ENCODE measurements around the gene OR51E2. TPM values are rescaled to one million over a fixed set of nuclear protein-coding genes. Genes with fewer than 3 reads are reported as not detected.

Gene OR51E2
- total and polyA plus RNA-seq, 7 donors: 0.63 to 24.8 (median 2.5) TPM; not detected in 2

GRCh38 chr11:4680341-4680740 is 17.3 kb downstream of the OR51E2 start:
- WGBS, 2 donors: 11 to 34% methylated on average over 3 of the region's 3 CpGs

GRCh38 chr11:4677948-4678347 is 19.7 kb downstream of the OR51E2 start:
- no peaks in the 10 kb centered on the region for H3K27me3 ChIP-seq
- WGBS, 2 donors: 25 to 59% methylated on average over 2 of the region's 2 CpGs
- H3K27ac ChIP-seq: no peak overlapping the region
- H3K36me3 ChIP-seq: no peaks in the 10 kb centered on the region
- H3K9me3 ChIP-seq: no peaks in the 10 kb centered on the region
- TF ChIP-seq POLR2AphosphoS5 (IDR thresholded peaks at IDR 0.05) (peak; percentile 23 to 83 (median 58)), CTCF (IDR thresholded peaks at IDR 0.05) (no peak), EP300 (IDR thresholded peaks at IDR 0.05) (peak in 1 of 4 donors; percentile 53)
- no peak overlapping the region for H3K4me3 ChIP-seq
- peaks cover 0 to 20% (median 12%) of the 10 kb centered on the region in 4 donors for H3K4me1 ChIP-seq
- intact Hi-C loops (cut with DNase I): no loop called here
- no peak for DNase-seq

More at GRCh38 chr11:4680341-4680740, 17.3 kb downstream of the OR51E2 start:
- DNase-seq: no peak
- Histone ChIP-seq H3K4me3 (no peak overlapping the region), H3K27ac (no peak overlapping the region), H3K27me3 (no peaks in the 10 kb centered on the region), H3K9me3 (no peaks in the 10 kb centered on the region), H3K36me3 (no peaks in the 10 kb centered on the region), H3K4me1 (peaks cover 0 to 15% (median 10%) of the 10 kb centered on the region in 4 donors)
- intact Hi-C loops (cut with DNase I): no loop called here
- no peak for TF ChIP-seq CTCF (IDR thresholded peaks at IDR 0.05)
- no peak for TF ChIP-seq POLR2A (IDR thresholded peaks at IDR 0.05)
- no peak for TF ChIP-seq POLR2AphosphoS5 (IDR thresholded peaks at IDR 0.05)

- Histone ChIP-seq H3K4me3 (no peak overlapping the region), H3K27ac (no peak overlapping the region), H3K27me3 (no peaks in the 10 kb centered on the region), H3K36me3 (no peaks in the 10 kb centered on the region), H3K4me1 (peaks cover 0 to 29% (median 16%) of the 10 kb centered on the region in 4 donors), H3K9me3 (no peaks in the 10 kb centered on the region)
- WGBS, 2 donors: 73 to 76% methylated on average over 2 of the region's 2 CpGs
- intact Hi-C loops (cut with DNase I): no loop called here
- DNase-seq: no peak
- TF ChIP-seq CTCF (IDR thresholded peaks at IDR 0.05) (no peak), POLR2A (IDR thresholded peaks at IDR 0.05) (no peak)
These were observed 23.9 kb downstream of the OR51E2 start for GRCh38 chr11:4673781-4674180.

GRCh38 chr11:4672470-4672869 is 25.2 kb downstream of the OR51E2 start:
- H3K36me3 ChIP-seq: no peaks in the 10 kb centered on the region
- H3K4me3 ChIP-seq: no peak overlapping the region
- H3K9me3 ChIP-seq: no peaks in the 10 kb centered on the region
- intact Hi-C loops (cut with DNase I): no loop called here
- DNase-seq: no peak
- H3K4me1 ChIP-seq: peaks cover 0 to 16% (median 10%) of the 10 kb centered on the region in 4 donors
- no peak for TF ChIP-seq CTCF (IDR thresholded peaks at IDR 0.05)
- TF ChIP-seq POLR2AphosphoS5 (IDR thresholded peaks at IDR 0.05): no peak
- TF ChIP-seq POLR2A (IDR thresholded peaks at IDR 0.05): no peak
- TF ChIP-seq EP300 (IDR thresholded peaks at IDR 0.05): no peak
- no peak overlapping the region for H3K27ac ChIP-seq
- no peaks in the 10 kb centered on the region for H3K27me3 ChIP-seq
- 55 to 67% methylated on average over 3 of the region's 3 CpGs for WGBS, 2 donors

- intact Hi-C loops (cut with DNase I): no loop called here
- Histone ChIP-seq H3K27ac (no peak overlapping the region), H3K27me3 (no peaks in the 10 kb centered on the region), H3K4me1 (peaks cover 0 to 16% (median 10%) of the 10 kb centered on the region in 4 donors), H3K36me3 (no peaks in the 10 kb centered on the region), H3K9me3 (no peaks in the 10 kb centered on the region), H3K4me3 (no peak overlapping the region)
- TF ChIP-seq POLR2A (IDR thresholded peaks at IDR 0.05): no peak
- no peak for TF ChIP-seq CTCF (IDR thresholded peaks at IDR 0.05)
- no peak for TF ChIP-seq POLR2AphosphoS5 (IDR thresholded peaks at IDR 0.05)
- TF ChIP-seq EP300 (IDR thresholded peaks at IDR 0.05): no peak
- no peak for DNase-seq
- 83 to 89% methylated on average over 2 of the region's 2 CpGs for WGBS, 2 donors
These were observed 25.9 kb downstream of the OR51E2 start for GRCh38 chr11:4671741-4672140.

All from sigmoid colon (tissue), 7 donors.